Glomerular visceral epithelial cell (primary cell): ENCODE data around the gene TBCK.
"Not testable (repeated sequence)": the region's sequence is repeated elsewhere in the genome, so short reads cannot be mapped to it uniquely, and the experiment has no call there.

Experiments
- DNase-seq: peaks from one replicate; pipeline ENCODE4 v3.0.0-alpha.2; 2016; ENCODE audit errors: extremely low spot score

Gene TBCK

DNA sequence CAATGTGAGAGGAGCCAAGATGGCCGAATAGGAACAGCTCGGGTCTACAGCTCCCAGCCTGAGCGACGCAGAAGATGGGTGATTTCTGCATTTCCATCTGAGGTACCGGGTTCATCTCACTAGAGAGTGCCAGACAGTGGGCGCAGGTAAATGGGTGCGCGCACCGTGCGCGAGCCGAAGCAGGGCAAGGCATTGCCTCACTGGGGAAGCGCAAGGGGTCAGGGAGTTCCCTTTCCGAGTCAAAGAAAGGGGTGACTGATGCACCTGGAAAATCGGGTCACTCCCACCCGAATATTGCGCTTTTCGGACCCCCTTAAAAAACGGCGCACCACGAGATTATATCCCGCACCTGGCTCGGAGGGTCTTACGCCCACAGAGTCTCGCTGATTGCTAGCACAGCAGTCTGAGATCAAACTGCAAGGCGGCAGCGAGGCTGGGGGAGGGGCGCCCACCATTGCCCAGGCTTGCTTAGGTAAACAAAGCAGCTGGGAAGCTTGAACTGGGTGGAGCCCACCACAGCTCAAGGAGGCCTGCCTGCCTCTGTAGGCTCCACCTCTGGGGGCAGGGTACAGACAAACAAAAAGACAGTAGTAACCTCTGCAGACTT, 196.0 kb downstream of the TBCK start:
- not testable (repeated sequence) for DNase-seq

DNA sequence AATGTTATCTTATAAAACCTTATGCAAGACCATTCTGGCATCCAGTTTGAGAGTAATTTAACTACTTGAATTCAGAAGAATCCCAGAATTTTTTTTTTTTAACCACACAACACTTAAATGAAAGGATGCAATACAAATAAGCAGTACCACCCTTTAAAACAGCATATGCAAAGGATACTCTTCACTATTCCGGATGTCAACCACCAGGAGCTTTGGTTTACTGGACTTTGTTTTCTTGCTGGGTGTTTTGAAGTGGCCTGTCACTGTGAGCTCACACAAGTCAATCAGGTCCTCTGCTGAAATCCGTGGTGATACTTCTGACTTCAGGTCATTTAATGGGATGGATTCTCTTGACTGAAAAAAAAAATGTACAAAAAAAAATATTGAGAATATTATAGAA, 200.0 kb downstream of the TBCK start:
- DNase-seq, result no peak

DNA sequence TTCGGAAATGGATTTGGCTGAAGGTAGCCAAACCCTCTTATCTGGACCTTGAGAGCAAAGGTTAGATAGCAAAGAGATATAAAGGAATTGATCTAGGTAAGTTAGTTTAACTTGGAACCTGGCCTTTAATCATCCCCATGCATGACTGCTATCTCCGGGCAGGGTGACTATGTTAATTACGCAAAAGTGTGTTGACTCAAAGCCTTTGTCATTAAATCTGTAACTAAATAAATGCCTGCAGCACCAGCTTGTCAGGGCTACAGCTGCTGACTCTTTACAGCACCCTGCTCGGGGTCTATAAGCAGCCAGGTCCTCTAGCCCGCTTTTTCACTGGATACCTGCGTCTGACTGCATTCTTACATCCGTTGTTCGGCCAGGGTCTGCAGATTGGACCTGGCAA, 201.7 kb downstream of the TBCK start:
- DNase-seq, result no peak

DNA sequence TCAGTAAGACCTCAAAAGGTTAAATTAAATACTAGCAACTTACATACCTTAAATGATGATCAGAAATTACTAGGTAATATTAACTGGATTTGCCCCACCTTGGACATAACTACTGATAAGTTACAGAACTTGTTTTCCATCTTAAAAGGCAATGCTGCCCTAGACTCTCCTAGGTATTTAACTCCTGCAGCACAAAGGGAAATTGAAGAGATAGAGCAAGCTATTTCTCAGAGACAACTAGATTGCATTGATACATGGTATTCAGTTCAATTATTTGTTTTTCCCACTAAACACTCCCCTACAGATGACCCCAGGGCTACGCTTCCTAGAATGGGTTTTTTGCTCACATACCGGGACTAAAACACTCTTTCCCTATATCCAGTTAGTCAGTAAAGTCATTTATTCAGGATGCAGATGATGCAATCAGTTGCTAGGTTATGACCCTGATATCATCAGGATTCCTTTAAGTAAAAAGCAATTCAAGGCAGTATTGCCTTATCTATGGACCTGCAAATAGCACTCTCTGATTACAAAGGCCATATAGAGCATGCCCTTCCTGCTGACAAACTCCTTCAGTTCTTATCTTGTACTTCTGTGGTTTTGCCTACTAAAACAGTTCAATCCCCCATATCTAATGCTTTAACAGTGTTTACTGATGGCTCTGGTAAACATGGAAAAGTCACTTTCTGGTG, 204.1 kb downstream of the TBCK start:
- not testable (repeated sequence) for DNase-seq

DNA sequence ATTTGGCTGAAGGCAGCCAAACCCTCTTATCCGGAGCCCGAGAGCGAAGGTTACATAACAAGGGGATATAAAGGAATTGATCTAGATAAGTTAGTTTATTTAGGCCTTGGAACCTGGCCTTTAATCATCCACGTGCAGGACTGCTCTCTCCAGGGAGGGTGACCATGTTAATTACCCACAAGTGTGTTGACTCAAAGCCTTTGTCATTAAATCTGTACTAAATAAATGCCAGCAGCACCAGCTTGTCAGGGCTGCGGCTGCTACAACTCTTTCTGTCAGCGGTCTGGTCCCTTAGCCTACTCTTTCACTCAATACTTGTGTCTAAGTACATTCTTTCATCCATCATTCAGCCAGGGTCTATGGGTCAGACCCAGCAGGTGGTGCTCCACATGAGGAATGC, 206.1 kb downstream of the TBCK start:
- DNase-seq, result no peak

DNA sequence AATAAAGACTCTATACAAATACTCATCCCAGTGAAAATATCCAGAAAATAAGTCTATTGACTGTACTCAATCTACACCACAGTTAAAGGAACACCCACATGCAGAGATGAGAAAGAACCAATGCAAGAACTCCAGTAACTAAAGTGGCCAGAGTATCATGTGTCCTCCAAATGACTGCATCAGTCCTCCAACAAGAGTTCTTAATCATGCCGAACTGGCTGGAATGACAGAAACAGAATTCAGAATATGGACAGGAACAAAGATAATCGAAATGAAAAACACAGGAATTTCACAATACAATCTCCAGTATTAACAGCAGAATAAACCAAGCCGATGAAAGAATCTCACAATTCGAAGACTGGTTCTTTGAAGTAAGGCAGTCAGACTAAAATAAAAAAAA, 210.3 kb downstream of the TBCK start:
- no peak for DNase-seq

DNA sequence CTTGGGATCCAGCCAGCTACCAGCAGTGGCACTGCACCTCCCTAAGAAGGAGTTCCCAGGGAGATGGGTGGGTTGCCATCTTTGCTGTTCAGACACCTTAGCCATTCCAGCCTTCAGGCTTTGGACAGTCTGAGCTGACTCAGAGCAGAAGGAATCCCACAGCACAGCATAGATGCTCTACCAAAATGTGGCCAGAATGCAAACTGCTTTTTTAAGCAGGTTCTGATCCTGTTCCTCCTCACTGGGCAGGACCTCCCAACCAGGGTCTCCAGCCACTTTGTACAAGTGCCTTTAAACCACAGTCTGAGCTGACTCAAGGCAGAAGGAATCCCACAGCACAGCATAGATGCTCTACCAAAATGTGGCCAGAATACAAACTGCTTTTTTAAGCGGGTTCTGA, 211.7 kb downstream of the TBCK start:
- DNase-seq, result peak; percentile 63

DNA sequence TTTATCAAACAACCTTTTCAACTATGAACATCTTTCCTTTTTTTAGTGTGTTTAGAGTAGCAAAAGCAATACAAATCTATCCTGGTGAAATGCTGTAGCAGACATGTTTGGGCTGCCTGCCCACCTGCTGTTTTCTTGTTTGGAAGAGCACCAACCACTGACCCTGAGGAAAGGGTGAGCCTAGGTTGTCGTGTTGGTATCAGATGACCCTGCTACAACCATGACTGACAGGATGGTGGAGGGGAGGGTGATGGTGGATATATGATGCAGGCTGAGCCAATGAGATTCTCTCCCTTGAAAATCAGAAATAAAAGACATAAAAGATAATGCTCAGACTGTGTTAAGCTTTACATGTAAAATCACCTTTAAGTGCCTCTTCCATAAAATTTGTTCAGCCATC, 219.6 kb downstream of the TBCK start:
- no peak for DNase-seq

DNA sequence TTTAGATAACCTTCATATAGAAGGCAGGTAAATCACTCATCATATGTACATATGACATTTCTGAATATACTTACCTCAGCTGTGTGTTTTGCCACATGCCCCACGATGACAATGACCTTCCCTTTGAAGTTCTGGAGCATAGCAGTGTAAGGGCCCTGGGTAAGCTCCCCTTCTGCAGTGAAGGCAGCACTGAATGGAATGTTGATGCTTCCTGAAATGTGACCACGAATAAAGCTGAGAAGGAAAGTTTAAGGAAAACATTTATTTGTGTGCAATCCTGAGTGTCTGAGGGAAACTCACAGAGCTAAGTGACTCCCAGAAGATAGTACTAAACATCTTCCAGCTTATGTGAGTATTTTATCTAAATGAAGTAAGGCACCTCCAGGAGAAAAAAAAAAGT, 220.6 kb downstream of the TBCK start:
- no peak for DNase-seq

DNA sequence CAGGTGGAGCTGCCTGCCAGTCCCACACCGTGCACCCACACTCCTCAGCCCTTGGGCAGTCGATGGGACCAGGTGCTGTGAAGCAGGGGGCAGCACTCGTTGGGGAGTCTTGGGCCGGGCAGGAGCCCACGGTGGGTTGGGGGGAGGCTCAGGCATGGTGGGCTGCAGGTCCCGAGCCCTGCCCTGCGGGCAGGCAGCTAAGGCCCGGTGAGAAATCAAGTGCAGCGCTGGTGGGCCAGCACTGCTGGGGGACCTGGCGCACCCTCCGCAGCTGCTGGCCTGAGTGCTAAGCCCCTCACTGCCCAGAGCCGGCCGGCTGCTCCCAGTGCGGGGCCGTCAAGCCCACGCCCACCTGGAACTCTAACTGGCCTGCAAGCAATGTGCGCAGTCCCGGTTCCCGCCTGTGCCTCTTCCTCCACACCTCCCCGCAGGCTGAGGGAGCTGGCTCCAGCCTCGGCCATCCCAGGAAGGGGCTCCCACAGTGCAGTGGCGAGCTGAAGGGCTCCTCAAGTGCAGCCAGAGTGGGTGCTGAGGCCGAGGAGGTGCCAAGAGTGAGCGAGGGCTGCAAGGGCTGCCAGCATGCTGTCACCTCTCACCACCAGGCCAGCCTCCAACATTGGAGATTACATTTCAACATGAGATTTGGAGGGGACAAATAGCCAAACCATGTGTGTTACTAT, 223.5 kb downstream of the TBCK start:
- DNase-seq, result no peak

DNA sequence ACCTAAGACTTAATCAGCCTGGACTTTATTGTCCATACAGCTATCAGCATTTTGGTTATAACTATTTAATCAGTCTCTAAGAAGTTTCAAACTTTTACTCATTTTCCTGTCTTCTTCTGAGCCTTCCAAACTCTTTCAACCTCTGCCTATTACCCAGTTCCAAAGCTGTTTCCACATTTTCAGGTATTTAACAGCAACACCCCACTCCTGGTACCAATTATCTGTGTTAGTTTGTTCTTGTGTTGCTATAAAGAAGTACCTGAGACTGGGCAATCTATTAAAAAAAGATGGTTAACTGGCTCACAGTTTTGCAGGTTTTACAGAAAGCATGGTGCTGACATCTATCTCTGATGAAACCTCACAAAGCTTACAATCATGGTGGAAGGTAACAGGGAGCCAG, 225.2 kb downstream of the TBCK start:
- no peak for DNase-seq

DNA sequence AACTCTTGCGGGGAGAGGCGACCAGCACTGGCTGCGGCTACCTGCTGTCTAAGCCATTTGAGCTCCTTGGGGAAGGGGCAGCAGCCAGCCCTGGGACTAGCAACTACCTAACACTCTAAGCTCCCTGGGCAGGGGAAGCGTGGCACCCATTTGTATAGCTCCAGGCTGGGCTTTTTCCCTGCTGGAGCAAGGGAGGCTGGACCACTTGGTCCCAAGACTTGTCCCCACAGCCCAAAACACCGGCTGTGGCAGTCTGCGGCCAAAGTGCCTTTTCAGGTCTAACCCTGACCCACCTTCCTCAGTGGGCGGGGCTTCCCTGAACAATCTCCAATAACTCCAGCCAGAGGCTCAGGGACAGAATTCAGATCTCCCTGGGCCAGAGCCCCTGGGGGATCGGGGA, 232.9 kb downstream of the TBCK start:
- DNase-seq, result no peak

DNA sequence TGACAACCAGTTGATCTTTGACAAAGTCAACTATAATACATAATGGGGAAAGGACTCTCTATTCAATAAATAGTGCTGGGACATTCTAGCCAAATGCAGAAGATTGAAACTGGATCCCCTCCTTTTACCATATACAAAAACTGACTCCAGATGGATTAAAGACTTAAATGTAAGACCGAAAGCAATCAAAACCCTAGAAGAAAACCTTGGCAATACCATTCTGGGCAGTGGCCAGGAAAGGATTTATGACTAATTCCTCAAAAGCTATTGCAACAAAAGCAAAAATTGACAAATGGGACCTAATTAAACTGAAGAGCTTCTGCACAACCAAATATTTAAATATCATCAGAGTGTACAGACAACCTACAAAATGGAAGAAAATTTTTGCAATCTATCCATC, 235.6 kb downstream of the TBCK start:
- DNase-seq, result no peak

DNA sequence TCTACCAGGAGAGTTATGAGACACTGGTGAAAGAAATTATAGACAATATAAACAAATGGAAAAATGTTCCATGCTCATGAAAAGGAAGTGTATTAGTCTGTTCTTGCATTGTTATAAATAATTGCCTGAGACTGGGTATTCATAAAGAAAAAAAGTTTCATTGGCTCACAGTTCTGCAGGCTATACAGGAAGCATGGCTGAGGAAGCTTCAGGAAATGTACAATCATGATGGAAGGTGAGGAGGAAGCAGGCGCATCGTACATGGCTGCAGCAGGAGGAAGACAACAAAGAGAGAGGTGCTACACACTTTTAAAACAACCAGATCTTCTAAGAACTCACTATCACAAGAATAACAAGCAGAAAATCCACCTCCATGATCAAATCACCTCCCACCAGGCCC, 236.4 kb downstream of the TBCK start:
- DNase-seq, result no peak

DNA sequence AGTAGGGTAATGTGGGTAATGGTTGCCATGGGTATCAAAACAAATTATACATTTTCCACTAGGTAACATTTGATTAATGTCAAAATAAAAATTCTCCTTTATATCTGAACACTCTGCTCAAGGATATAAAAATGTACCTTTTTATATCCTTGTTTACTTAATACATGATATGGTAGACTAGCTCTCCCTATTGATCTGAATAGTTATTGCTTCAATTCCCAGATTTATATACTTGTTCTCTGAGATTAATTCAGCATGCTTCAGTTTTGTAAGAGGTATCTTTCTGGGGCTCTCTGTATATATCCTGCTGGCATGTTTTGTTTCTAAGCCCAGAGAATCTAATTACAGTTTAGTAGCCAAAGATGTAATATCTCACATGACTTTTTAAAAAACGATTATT, 251.0 kb downstream of the TBCK start:
- no peak for DNase-seq

DNA sequence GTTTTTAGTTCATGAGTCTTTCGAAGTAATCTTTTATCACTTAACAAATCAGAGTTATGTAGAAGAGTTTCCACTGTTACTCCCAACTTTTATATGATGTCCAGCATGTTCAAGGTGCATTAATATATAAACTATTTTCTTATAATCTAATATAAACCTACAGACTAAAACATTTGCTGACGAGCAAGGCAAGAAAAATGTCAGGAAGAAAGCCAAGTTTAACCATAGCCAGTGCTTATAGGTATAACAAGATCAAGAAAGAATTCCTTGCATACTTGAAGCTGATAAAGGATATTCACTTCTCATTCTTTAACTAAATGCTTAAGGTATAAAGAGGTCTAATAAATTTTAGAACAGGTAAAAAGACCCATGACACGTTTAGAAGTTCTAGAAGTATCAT, 253.0 kb downstream of the TBCK start:
- DNase-seq, result peak; percentile 59

DNA sequence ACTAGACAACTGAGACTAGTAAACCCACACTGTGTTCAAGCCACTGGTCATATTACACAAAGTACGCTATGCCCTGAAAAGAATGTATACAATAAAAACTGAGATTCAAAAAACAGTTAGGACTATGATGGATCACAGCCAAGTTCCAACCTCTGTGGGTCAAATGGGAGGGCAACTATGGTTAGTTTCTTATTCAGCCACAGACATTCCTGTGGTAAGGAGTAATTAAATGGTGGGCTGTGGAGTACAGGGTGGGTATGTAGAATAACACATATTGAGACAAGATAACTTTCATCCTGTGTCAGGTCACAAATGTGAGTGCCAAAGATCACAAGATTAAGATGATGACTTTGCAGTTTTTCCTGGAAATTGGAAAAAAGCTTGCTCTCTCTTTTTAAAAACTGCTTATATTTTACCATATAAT, 253.5 kb downstream of the TBCK start:
- peak; percentile 91 for DNase-seq

DNA sequence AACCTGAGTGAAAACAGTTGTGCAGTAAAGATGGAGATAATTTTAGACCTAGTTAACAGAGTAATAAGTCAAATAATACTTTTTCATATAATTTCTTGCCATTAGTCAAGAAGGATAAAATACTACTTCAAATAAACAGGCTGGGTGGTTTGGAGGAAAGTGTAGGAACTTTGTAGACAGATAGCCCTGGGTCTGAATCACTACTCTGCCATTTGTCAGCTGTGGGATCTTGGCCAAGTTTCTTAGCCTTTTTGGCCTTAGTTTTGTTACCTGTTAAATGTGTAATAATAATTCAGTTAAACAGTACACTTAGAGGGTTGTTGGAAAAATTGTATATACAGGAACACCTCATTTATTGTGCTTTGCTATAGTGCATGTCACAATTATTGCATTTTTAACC, 257.1 kb downstream of the TBCK start:
- peak; percentile 27 for DNase-seq

DNA sequence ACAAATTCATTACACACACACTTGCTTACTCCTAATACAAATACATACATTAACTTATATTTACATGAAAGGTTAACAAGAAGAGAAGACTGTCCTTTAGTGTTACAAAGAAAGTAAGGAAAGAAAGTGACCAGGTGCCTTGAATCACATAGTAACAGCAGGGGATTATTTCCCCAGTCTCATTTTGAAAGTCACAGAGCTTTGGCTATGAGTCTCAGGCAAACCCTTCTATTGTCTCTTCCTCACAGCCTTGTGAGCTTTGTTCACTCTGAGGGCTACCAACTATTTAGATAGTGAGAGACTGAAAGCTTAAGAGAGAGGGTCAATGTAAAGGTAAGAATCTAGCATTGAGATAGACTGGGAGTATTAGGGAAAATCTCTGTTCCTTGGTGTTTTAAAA, 259.1 kb downstream of the TBCK start:
- no peak for DNase-seq

DNA sequence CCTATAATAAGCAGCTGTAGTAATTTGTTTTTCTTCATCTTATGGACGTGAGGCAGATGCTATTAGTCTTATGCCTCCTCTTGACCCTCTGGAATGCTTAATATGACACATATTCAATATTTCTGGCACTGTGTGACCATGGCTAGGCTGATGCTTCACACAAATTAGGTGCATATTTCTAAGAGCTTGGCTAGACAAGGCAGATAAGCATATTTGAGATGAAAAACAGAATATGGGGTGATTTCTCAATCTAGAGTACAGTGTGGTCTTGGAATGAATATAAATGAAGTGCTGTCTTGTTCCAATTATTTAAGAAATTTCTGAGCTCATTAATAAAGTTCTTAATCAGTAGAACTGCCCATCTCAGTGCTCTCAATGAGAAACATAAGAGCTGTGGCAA, 264.5 kb downstream of the TBCK start:
- DNase-seq, result no peak

DNA sequence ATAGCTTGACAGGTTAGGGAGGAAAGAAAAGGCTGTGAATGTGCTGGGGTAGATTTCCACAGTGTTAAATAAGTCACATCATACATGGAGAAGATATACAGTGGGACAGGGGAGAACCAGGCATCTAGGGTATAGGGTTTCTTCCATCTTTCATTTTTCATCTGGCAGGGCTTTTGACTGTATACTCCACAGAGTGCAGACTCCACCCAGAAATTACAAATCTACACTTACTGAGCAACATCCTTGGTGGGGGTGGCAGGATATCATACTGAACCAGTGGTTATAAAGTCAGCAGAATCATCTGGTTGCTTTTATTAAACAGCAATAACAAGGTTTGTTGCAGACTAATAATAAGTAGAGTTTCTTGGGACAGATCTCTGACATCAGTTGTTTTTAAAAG, 266.5 kb downstream of the TBCK start:
- DNase-seq, result no peak

DNA sequence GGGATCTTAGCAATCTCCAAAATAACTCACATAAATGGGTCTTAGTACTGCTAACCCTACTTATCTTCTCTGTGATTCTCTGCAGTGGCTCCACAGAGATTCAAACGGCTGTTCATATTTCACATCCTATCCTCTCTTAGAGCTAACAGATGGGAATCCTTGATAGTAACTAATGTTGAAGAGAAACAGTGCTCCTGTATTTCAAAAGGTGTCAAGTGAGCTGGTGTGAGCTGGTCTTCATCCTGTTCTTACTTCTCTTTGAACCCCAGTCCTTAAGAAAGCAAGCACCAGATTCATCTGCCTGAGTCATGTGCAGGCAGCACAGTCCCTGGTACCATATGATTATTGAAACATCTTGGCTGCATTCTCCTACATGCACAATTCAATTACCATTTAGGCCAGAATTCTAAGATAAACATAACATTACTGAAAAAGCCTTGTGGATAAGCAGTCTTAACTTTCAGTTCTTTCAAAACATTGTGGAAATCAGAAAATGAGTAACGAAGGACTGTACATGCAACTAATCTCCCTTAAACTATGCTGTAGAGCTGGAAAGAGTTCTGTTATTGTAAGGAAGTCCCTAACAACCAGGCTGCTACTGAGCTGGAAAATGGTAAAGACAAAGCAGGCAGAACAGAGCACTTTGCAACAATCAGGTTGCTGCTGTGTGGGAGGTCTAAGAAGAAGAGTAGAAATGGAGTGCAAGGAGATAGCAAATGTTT, 267.6 kb downstream of the TBCK start:
- DNase-seq, result no peak

DNA sequence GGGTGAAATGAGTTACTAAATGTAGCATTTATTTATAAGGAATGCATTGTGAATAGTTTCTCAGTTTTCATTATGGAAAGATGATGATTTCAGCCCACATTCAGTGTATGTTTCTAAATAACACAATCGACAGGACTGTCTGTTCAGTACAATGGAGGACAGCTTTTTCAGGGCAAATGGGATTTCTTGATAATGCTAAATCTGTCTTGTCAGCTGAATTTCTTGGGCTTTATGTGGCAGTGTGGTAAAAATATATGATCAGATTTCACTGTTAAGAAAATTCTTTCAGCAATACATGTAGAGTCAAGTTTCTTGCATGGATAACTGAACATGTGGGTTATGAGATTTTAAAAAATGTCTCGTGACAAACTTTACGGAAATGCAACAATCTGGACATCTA, 269.9 kb downstream of the TBCK start:
- DNase-seq, result no peak
